Activated CD4-positive, alpha-beta T cell treated with anti-CD3 and anti-CD28 coated beads for 1 hour (primary cell): ENCODE data around the gene RHOT1.
"Not testable (repeated sequence)": the region's sequence is repeated elsewhere in the genome, so short reads cannot be mapped to it uniquely, and the experiment has no call there.

Experiments used
- DNase-seq: peaks from one replicate; pipeline ENCODE4 v3.0.0-alpha.2; 2020

Gene RHOT1

GRCh38 chr17:32240750-32241149 lies 98.4 kb downstream of the RHOT1 start:
- DNase-seq, result no peak

GRCh38 chr17:32241640-32242039 lies 99.3 kb downstream of the RHOT1 start:
- no peak for DNase-seq

GRCh38 chr17:32249475-32249874 lies 107.2 kb downstream of the RHOT1 start:
- no peak for DNase-seq

- DNase-seq, result peak; percentile 39
Observed at GRCh38 chr17:32253117-32253611, 110.9 kb downstream of the RHOT1 start.

GRCh38 chr17:32256012-32256700 lies 113.9 kb downstream of the RHOT1 start:
- DNase-seq, result no peak

- no peak for DNase-seq
Observed at GRCh38 chr17:32256701-32257019, 114.4 kb downstream of the RHOT1 start.

- no peak for DNase-seq
Observed at GRCh38 chr17:32258383-32259140, 116.3 kb downstream of the RHOT1 start.

- no peak for DNase-seq
Observed at GRCh38 chr17:32259586-32259985, 117.3 kb downstream of the RHOT1 start.

- no peak for DNase-seq
Observed at GRCh38 chr17:32261417-32261736, 119.1 kb downstream of the RHOT1 start.

GRCh38 chr17:32261936-32262510 lies 119.7 kb downstream of the RHOT1 start:
- no peak for DNase-seq

- not testable (repeated sequence) for DNase-seq
Observed at GRCh38 chr17:32263515-32263914, 121.2 kb downstream of the RHOT1 start.

GRCh38 chr17:32264140-32264799 lies 122.0 kb downstream of the RHOT1 start:
- DNase-seq, result no peak

- DNase-seq, result no peak
Observed at GRCh38 chr17:32264823-32265191, 122.5 kb downstream of the RHOT1 start.

- no peak for DNase-seq
Observed at GRCh38 chr17:32265192-32265923, 123.1 kb downstream of the RHOT1 start, which contains the start of gene RHBDL3. Gene RHBDL3 (plus strand): TSS chr17:32265832. CDS start chr17:32266190, 358 bp downstream.

GRCh38 chr17:32266051-32266388 lies 123.7 kb downstream of the RHOT1 start:
- no peak for DNase-seq

- no peak for DNase-seq
Observed at GRCh38 chr17:32266389-32267301, 124.3 kb downstream of the RHOT1 start.

GRCh38 chr17:32267690-32268205 lies 125.4 kb downstream of the RHOT1 start:
- DNase-seq, result no peak

- DNase-seq, result no peak
Observed at GRCh38 chr17:32268734-32269288, 126.5 kb downstream of the RHOT1 start.

GRCh38 chr17:32269377-32269776 lies 127.1 kb downstream of the RHOT1 start:
- no peak for DNase-seq

GRCh38 chr17:32271844-32272243 lies 129.5 kb downstream of the RHOT1 start:
- DNase-seq, result no peak

- DNase-seq, result no peak
Observed at GRCh38 chr17:32274101-32274500, 131.8 kb downstream of the RHOT1 start.
